K562 (cell line): ENCODE measurements around the gene FABP2. TPM values are rescaled to one million over a fixed set of nuclear protein-coding genes. Genes with fewer than 3 reads are reported as not detected.
A peak's percentile ranks its signal among the peaks of the same experiment; 100 is the strongest.

ENCODE experiments used
- GABPA ChIP-seq: fragments of 200-800 bp; sonication (Bioruptor generic); conservative IDR thresholded peaks from 2 replicates; pipeline ENCODE4 v1.6.1; 2016; ENCODE audit warnings: low read depth, missing genetic modification characterization, missing compliant biosample characterization
- NFRKB ChIP-seq: fragments of 450-650 bp; IDR thresholded peaks from 2 replicates; pipeline ENCODE4 v1.6.1; 2016; ENCODE audit warnings: low read depth
- NR4A1 ChIP-seq, 2 experiments: fragments of 250-450 bp in 1 of 2; fragments of 450-650 bp in 1 of 2; sonication (Bioruptor Pico) in 1 of 2; IDR thresholded peaks; 2 replicates each; pipeline versions ENCODE4 v1.4.0 to v1.6.1; 2016 to 2020; ENCODE audit warnings: mild to moderate bottlenecking in 2 of 2, missing compliant biosample characterization in 1 of 2, missing genetic modification characterization in 1 of 2, moderate library complexity in 1 of 2
- RBBP5 ChIP-seq: fragments of 200-600 bp; sonication (generic); IDR thresholded peaks from 2 replicates; pipeline ENCODE4 v1.6.1; 2012; ENCODE audit warnings: borderline replicate concordance, mild to moderate bottlenecking, low read length, control low read depth, inconsistent platforms; ENCODE audit not compliant: insufficient read depth, poor library complexity, severe bottlenecking
- SETDB1 ChIP-seq: IDR thresholded peaks from one replicate; pipeline ENCODE4 v1.6.1; 2012; ENCODE audit warnings: low read length, control low read depth, inconsistent platforms
- ZEB2 ChIP-seq: fragments of 450-650 bp; IDR thresholded peaks from 2 replicates; pipeline ENCODE4 v1.6.1; 2016
- polyA plus RNA-seq, 8 experiments: library from polyadenylated mRNA; depleted of rRNA in 4 of 8; stranded (reverse) in 5 of 8; unstranded in 3 of 8; fragments of >200 nt; fragmentation: Nextera tagmentation in 2 of 8; fragmentation: Illumina TruSeq in 1 of 8; extraction: Ambion mirVana in 2 of 8; extraction: Trizol in 1 of 8; gene quantifications; 2 replicates each; pipeline versions ENCODE4 v1.2.1 to v1.2.3, GENCODE V29; 2011 to 2014; ENCODE audit warnings: inconsistent platforms in 1 of 8, missing spikeins in 1 of 8
- total RNA-seq, 7 experiments: library from RNA; depleted of rRNA in 6 of 7; stranded (reverse); fragments of >200 nt in 6 of 7; fragmentation: Illumina TruSeq in 2 of 7; extraction: Trizol in 2 of 7; gene quantifications; 2 replicates each; pipeline versions ENCODE4 v1.2.1 to v1.2.3, GENCODE V29; 2011 to 2021; ENCODE audit warnings: low replicate concordance in 1 of 7
- TF ChIP-seq, protein P1 (sequence below): sonication (generic); formaldehyde crosslinking; IDR thresholded peaks from 2 replicates; pipeline ENCODE4 v1.8.1; 2023; ENCODE audit warnings: mild to moderate bottlenecking, missing genetic modification reagents, moderate library complexity
- TF ChIP-seq, protein P2 (sequence below): fragments of 450-650 bp; IDR thresholded peaks from 2 replicates; pipeline ENCODE4 v1.7.1; 2018; ENCODE audit warnings: mild to moderate bottlenecking, low read depth; ENCODE audit not compliant: partially characterized antibody
- TF ChIP-seq, protein P3 (sequence below): fragments of 250-450 bp; sonication (Bioruptor Pico); IDR thresholded peaks from 2 replicates; pipeline ENCODE4 v1.6.1; 2021; ENCODE audit warnings: mild to moderate bottlenecking
- TF ChIP-seq, protein P4 (sequence below), 2 experiments: IDR thresholded peaks; 2 replicates each; pipeline ENCODE4 v1.6.1; 2012; ENCODE audit warnings: improper control_type of control experiment in 2 of 2, low read depth in 2 of 2, low read length in 2 of 2, borderline replicate concordance in 1 of 2
- TF ChIP-seq, protein P5 (sequence below): sonication (generic); formaldehyde crosslinking; IDR thresholded peaks from 2 replicates; pipeline ENCODE4 v1.9.0; 2022; ENCODE audit warnings: mild to moderate bottlenecking, missing genetic modification reagents
- TF ChIP-seq, protein P6 (sequence below), 2 experiments: fragments of 450-650 bp in 1 of 2; IDR thresholded peaks; 2 replicates each; pipeline ENCODE4 v1.6.1; 2011 to 2017; ENCODE audit warnings: low read depth in 2 of 2, antibody characterized with exemption in 1 of 2, borderline replicate concordance in 1 of 2, low read length in 1 of 2, mild to moderate bottlenecking in 1 of 2, mixed read lengths in 1 of 2; ENCODE audit not compliant: control insufficient read depth in 1 of 2

FABP2 gene
- total and polyA plus RNA-seq, 9 of the 15 experiments (the other 6 are each of a cell fraction or from before 2014, with no cell fraction given): not detected

DNA sequence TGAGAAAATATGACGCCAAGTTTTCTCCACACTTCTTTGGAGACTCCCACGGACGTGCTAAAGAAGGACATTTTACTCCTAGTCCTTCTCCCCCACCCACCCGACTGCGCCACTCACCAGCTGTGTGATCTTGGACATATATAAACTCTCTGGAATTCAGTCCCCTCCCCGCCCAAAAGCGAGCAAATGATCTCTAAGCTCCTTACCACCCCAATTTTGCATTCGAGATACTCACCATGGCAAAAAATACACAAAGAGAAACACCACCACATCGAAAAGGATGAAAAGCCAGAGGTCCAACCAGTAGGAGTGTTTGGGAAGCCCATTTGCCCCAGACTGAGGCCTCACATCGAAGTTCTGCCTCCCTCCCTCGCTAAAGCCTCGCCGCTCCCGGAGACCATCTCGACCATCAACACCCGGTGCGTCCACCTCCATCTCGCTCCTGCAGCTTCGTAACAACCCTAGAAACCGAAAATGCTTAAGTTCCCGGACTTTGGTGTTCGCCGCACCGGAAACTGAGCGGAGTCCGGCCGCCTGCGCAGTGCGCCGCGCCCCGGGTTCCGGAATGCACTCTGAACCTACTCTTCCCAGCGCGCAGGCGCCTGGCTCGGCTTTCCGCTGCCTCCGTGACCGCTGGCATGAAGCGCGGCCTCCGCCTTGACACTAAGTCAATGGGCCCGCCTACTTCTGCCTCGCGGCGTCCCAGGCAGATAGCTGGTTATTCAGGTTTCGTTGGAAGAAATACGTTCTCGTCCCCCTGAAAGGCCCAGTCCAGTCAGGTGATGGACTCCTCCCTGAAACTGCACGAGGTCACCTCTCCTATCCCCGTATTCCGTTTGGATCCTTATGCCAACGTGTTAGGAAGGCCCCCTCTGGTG is 21.6 kb downstream of the FABP2 start (continued):
- TF ChIP-seq NFRKB (peak; percentile 50; the same call in 1 of the 2 replicates), NR4A1 (CRISPR knock-in tag; IDR thresholded peaks at IDR 0.05) (no peak), NR4A1 (tag; IDR thresholded peaks at IDR 0.05) (0 out of 2 replicates have a peak, but pooled peaks have one; percentile 32), SETDB1 (no peak), GABPA (tag) (peak; percentile 96), RBBP5 (peak; percentile 56), ZEB2 (peak; percentile 86)
- TF ChIP-seq, protein P1, sequence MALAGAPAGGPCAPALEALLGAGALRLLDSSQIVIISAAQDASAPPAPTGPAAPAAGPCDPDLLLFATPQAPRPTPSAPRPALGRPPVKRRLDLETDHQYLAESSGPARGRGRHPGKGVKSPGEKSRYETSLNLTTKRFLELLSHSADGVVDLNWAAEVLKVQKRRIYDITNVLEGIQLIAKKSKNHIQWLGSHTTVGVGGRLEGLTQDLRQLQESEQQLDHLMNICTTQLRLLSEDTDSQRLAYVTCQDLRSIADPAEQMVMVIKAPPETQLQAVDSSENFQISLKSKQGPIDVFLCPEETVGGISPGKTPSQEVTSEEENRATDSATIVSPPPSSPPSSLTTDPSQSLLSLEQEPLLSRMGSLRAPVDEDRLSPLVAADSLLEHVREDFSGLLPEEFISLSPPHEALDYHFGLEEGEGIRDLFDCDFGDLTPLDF (CRISPR knock-in tag): peak; percentile 19; the same call in 1 of the 2 replicates
- TF ChIP-seq, protein P2, sequence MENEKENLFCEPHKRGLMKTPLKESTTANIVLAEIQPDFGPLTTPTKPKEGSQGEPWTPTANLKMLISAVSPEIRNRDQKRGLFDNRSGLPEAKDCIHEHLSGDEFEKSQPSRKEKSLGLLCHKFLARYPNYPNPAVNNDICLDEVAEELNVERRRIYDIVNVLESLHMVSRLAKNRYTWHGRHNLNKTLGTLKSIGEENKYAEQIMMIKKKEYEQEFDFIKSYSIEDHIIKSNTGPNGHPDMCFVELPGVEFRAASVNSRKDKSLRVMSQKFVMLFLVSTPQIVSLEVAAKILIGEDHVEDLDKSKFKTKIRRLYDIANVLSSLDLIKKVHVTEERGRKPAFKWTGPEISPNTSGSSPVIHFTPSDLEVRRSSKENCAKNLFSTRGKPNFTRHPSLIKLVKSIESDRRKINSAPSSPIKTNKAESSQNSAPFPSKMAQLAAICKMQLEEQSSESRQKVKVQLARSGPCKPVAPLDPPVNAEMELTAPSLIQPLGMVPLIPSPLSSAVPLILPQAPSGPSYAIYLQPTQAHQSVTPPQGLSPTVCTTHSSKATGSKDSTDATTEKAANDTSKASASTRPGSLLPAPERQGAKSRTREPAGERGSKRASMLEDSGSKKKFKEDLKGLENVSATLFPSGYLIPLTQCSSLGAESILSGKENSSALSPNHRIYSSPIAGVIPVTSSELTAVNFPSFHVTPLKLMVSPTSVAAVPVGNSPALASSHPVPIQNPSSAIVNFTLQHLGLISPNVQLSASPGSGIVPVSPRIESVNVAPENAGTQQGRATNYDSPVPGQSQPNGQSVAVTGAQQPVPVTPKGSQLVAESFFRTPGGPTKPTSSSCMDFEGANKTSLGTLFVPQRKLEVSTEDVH: peak; percentile 32
- TF ChIP-seq, protein P3, sequence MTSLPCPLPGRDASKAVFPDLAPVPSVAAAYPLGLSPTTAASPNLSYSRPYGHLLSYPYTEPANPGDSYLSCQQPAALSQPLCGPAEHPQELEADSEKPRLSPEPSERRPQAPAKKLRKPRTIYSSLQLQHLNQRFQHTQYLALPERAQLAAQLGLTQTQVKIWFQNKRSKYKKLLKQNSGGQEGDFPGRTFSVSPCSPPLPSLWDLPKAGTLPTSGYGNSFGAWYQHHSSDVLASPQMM (CRISPR knock-in tag): no peak
- TF ChIP-seq, protein P4, sequence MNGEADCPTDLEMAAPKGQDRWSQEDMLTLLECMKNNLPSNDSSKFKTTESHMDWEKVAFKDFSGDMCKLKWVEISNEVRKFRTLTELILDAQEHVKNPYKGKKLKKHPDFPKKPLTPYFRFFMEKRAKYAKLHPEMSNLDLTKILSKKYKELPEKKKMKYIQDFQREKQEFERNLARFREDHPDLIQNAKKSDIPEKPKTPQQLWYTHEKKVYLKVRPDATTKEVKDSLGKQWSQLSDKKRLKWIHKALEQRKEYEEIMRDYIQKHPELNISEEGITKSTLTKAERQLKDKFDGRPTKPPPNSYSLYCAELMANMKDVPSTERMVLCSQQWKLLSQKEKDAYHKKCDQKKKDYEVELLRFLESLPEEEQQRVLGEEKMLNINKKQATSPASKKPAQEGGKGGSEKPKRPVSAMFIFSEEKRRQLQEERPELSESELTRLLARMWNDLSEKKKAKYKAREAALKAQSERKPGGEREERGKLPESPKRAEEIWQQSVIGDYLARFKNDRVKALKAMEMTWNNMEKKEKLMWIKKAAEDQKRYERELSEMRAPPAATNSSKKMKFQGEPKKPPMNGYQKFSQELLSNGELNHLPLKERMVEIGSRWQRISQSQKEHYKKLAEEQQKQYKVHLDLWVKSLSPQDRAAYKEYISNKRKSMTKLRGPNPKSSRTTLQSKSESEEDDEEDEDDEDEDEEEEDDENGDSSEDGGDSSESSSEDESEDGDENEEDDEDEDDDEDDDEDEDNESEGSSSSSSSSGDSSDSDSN (IDR thresholded peaks at IDR 0.05; ENCODE audit: borderline replicate concordance in 1 of 2, low read depth in 2 of 2, low read length in 2 of 2): peak; percentile 75 to 91; a peak in 3 of 4 replicates
- TF ChIP-seq, protein P5, sequence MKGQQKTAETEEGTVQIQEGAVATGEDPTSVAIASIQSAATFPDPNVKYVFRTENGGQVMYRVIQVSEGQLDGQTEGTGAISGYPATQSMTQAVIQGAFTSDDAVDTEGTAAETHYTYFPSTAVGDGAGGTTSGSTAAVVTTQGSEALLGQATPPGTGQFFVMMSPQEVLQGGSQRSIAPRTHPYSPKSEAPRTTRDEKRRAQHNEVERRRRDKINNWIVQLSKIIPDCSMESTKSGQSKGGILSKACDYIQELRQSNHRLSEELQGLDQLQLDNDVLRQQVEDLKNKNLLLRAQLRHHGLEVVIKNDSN: peak; percentile 44; the same call in 1 of the 2 replicates
- TF ChIP-seq, protein P6, sequence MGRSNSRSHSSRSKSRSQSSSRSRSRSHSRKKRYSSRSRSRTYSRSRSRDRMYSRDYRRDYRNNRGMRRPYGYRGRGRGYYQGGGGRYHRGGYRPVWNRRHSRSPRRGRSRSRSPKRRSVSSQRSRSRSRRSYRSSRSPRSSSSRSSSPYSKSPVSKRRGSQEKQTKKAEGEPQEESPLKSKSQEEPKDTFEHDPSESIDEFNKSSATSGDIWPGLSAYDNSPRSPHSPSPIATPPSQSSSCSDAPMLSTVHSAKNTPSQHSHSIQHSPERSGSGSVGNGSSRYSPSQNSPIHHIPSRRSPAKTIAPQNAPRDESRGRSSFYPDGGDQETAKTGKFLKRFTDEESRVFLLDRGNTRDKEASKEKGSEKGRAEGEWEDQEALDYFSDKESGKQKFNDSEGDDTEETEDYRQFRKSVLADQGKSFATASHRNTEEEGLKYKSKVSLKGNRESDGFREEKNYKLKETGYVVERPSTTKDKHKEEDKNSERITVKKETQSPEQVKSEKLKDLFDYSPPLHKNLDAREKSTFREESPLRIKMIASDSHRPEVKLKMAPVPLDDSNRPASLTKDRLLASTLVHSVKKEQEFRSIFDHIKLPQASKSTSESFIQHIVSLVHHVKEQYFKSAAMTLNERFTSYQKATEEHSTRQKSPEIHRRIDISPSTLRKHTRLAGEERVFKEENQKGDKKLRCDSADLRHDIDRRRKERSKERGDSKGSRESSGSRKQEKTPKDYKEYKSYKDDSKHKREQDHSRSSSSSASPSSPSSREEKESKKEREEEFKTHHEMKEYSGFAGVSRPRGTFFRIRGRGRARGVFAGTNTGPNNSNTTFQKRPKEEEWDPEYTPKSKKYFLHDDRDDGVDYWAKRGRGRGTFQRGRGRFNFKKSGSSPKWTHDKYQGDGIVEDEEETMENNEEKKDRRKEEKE (IDR thresholded peaks at IDR 0.05; ENCODE audit: borderline replicate concordance in 1 of 2, control insufficient read depth in 1 of 2, low read depth in 2 of 2, low read length in 1 of 2): 0 out of 4 replicates have a peak, but pooled peaks of 1 of the 2 experiments have one; percentile 71
